ENCODE measurements around the gene EARS2.

DNA sequence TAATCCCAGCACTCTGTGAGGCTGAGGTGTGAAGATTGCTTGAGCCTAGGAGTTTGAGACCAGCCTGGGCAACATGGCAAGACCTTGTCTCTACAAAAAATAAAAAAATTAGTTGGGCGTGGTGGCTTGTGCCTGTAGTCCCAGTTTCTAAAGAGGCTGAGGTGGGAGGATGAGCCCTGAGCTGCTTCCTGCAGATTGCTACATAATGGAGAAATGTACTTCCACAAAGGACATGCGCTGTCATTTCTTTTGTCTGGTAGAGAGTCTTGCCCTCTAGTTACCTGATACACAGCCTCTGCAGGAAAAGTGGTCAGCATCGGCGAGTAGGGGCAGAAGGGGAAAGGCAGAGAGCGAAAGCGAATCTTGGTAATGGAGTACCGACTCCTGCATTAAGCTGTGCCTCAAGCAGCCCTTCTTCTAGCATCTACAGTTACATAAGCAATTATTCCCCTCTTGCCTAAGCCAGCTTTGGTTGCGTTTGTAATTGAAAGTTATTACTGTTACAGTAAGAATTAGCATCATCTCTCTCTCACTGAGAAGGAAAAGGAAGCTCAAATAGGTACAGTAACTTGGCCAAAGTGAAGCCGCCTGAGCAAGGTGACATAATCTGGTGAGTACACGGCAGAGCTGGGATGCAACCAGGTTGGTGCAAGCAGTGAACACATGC, 28.4 kb downstream of the EARS2 start:
- TF ChIP-seq, protein P1, sequence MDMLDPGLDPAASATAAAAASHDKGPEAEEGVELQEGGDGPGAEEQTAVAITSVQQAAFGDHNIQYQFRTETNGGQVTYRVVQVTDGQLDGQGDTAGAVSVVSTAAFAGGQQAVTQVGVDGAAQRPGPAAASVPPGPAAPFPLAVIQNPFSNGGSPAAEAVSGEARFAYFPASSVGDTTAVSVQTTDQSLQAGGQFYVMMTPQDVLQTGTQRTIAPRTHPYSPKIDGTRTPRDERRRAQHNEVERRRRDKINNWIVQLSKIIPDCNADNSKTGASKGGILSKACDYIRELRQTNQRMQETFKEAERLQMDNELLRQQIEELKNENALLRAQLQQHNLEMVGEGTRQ (IDR thresholded peaks at IDR 0.05; ENCODE audit: borderline replicate concordance, low read depth, low read length) = no peak
- TF ChIP-seq, protein P2, sequence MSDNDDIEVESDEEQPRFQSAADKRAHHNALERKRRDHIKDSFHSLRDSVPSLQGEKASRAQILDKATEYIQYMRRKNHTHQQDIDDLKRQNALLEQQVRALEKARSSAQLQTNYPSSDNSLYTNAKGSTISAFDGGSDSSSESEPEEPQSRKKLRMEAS (IDR thresholded peaks at IDR 0.05; ENCODE audit: low read depth, low read length) = no peak
- TF ChIP-seq EZH2 (IDR thresholded peaks at IDR 0.05; ENCODE audit: borderline replicate concordance, control insufficient read depth, low read depth, low read length) = no peak
- TF ChIP-seq DPF2 (IDR thresholded peaks at IDR 0.05) = no peak
- TF ChIP-seq POLR2AphosphoS5 (IDR thresholded peaks at IDR 0.05; ENCODE audit: low read length) = no peak
- TF ChIP-seq PKNOX1 (IDR thresholded peaks at IDR 0.05) = no peak
- no peak for TF ChIP-seq CTCF (IDR thresholded peaks at IDR 0.05 in 2 of 3, conservative IDR thresholded peaks at IDR 0.05 in 1 of 3; ENCODE audit: control insufficient read depth in 2 of 3, extremely low read depth in 1 of 3, insufficient read depth in 1 of 3, low read depth in 3 of 3, low read length in 3 of 3)

Data from GM12878 (cell line).